Activated gamma-delta T cell treated with anti-CD3 and anti-CD28 coated beads, Interleukin-2, amount 50 U/mL, for 16 hours (primary cell): ENCODE data around the gene PCBP3.
"Not testable (repeated sequence)": the region's sequence is repeated elsewhere in the genome, so short reads cannot be mapped to it uniquely, and the experiment has no call there.

Experiments
- DNase-seq: peaks from one replicate; pipeline ENCODE4 v3.0.0-alpha.2; 2020; ENCODE audit warnings: low read depth

Gene PCBP3

DNA sequence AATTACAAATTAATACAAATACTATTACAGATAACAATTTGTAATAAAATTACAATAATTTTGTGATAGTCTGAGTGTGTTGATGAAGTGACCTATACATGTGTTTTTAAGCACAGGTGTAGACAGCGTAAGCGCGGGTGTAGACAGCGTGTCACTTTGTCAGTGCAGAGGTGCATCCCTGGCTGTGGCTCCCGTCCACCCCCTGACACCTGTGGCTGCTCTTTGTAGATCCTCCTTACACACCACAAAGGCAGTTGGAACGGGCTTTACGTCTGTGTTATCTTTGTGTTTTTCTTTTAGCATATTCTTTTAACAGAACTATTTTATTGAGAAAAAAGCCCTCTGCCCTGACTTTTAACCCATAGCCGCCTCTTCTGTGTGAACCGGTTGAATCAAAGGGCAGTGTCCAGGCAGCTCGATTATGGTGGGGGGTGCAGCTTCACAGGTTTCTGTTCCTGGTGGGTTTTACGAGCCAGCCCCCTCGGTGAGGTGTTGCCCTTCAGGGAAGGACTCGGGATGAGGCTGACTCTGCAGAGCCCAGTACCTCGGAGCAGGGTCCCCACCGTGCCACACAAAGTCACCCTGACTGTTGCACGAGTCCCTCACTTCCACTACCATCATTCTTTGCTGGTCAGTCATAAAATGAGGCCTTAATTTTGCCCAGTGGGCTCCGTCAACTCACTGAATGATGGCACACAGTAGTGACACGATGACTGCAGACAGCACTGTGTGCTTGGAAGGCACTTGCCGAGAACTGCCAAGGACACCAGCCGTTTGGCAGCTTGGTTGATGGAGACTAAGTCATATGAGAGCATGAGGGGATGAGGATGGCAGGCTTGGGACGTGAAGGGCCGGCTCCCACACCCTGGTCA is 251.6 kb downstream of the PCBP3 start:
- DNase-seq: no peak

GRCh38 chr21:45895778-45896370 is 252.3 kb downstream of the PCBP3 start:
- no peak for DNase-seq

DNA sequence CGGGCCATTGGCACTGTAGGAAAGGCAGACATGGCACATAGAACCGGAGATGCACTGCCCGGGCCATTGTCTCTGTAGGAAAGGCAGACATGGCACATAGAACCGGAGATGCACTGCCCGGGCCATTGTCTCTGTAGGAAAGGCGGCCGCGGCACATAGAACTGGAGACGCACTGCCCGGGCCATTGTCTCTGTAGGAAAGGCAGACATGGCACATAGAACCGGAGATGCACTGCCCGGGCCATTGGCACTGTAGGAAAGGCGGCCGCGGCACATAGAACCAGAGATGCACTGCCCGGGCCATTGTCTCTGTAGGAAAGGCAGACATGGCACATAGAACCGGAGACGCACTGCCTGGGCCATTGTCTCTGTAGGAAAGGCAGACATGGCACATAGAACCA is 252.9 kb downstream of the PCBP3 start:
- not testable (repeated sequence) for DNase-seq

DNA sequence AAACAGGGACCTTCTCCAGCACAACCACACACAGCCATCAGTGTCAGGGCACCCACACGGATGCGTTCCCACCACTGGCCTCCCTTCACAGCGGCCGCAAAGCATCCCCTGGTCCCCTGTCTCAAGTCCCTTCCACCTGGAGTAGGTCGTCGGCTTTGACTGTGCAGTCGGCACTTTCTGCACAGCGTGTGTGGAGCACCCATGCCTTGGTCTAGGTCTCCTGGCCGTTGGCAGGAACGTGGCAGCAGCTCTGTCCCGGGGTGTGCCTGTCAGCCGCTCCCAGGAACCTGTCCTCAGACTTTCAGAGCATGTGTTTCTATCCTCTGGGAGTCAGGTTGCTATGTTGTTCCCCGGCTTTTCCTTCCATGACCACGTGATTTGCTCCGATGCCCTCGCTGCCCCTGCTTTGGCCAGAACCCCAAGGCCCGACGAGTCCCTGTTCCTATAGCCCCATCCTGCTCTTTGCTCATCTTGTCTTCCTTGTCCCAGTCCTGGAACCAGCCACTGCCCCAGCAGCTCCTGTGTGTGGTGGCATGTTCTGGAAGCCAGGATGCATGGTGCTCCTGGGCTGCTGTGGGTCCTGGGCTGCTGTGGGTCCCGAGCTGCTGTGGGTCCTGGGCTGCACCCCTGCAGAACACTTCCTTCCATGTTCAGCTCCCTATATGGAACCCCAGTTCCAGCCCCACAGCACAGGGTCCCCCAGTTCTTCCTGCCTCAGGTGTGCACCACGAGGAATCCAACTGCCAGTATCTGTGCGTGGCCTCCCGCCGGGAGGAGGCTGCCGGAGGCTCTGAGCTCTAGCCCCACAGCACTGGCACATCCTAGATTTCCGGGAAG is 253.9 kb downstream of the PCBP3 start:
- DNase-seq: no peak

- no peak for DNase-seq
Observed at GRCh38 chr21:45898028-45898350, 254.5 kb downstream of the PCBP3 start.

GRCh38 chr21:45898781-45899180 is 255.3 kb downstream of the PCBP3 start:
- no peak for DNase-seq

GRCh38 chr21:45899317-45900033 is 255.9 kb downstream of the PCBP3 start:
- no peak for DNase-seq

DNA sequence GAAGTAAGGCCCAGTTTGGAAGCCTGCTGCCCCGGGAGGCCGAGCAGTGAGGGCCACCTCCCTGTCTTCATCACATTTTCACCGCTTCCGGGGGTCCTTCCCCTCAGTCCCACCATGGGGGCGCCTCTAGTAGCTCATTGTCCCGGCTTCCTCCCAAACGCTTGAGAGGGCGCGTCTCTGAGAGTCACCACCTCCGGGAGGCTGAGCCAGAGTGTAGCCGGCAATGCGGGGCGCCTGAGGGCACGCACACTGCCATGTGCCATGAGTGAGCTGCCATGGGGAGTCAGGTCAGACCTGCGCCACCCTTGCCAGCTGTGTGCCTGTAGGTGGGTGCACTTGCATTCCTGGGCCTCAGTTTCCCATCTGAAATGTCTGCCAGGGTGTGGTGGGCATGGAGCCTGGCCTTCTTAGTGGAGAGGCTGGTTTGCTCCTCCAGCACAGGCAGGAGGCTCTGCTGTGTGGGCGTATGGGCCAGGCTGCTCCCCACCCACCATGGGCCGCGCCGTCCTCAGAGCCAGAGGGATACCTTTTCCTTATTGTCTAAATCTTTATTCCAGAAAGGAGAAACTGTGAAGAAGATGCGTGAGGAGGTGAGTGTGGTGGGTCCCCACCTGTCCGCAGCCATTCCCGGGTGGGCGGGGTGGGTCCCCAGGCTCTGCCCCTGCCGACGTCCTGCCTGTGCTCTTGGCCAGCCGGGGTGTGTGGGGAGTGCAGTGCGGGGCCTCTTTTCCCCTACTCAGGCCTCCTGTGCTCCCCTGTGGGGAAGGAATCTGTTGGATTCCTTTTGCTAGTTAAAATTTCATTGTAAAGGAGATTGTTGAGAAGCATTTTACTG is 256.7 kb downstream of the PCBP3 start:
- no peak for DNase-seq

DNA sequence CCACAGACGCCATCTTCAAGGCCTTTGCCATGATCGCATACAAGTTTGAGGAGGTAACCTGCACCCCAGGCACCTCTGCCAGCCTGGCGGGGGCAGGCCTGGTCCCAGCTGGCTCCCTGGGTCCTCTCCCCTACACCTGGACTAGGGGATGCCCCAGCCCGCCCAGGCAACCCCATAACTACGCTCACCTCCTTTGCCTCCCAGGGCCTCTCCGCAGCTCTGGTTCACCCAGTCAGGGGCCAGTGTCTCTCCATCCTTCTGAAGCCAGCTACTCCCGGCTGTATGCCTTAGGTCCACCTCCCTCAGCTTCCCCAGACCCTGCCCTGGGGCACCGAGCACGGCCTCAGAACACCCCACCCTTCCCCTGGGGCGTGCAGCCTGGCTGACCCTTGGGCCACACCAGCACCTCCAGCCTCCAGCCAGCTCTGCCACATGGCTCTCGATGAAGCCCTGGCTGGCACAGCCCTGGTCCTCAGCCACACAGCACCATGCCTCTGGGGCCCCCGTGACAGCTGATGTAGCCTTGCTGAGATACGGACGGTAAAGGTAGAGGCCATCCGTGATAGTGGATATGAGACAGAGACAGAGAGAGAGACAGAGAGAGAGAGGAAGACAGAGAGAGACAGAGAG is 257.7 kb downstream of the PCBP3 start:
- DNase-seq: no peak

- DNase-seq: no peak
Observed at GRCh38 chr21:45902292-45902995, 258.9 kb downstream of the PCBP3 start.

DNA sequence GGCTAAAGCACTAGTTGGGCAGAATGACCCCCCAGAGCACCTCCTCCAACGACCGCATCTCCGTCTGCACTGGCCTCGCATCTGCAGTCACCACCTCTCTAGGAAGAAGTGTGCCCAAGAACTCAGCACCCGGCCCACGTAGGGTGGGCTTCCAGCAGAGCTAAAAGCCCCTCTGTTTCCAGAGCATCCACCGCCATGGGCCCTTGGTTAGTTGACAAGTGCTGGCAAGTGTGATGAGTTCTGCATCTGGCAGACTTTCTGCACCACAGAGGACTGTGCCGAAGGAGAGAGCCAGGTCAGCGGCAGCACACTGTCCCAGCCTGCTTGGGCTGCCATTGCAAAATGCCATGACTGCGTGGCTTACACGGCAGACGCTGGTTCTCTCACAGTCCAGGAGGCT is 261.7 kb downstream of the PCBP3 start:
- no peak for DNase-seq

GRCh38 chr21:45906196-45906805 is 262.8 kb downstream of the PCBP3 start:
- DNase-seq: no peak

DNA sequence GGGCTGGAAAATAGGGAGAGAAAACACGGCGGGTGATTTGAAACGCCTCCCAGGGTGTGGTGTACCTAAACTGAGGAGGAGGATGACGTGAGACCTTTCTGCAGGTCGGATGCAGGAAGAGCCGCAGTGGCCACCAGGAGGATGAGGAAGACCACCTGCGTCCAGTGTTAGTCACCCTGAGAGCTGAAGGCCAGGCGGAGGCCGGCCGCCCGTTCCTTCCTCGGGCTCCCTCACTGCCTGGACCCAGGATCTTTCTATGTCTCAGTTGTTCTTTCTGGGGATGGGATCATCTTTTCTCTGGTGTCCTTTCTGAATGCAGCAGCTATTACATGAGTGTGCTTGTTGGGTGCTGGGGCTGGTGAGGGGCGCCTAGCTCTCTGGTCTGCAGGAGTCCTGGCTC is 263.3 kb downstream of the PCBP3 start:
- DNase-seq: no peak

GRCh38 chr21:45908536-45909237 is 265.2 kb downstream of the PCBP3 start:
- DNase-seq: no peak

- no peak for DNase-seq
Observed at GRCh38 chr21:45909238-45909988, 265.9 kb downstream of the PCBP3 start.

GRCh38 chr21:45910155-45910547 is 266.6 kb downstream of the PCBP3 start:
- no peak for DNase-seq

GRCh38 chr21:45910548-45911221 is 267.2 kb downstream of the PCBP3 start:
- no peak for DNase-seq

DNA sequence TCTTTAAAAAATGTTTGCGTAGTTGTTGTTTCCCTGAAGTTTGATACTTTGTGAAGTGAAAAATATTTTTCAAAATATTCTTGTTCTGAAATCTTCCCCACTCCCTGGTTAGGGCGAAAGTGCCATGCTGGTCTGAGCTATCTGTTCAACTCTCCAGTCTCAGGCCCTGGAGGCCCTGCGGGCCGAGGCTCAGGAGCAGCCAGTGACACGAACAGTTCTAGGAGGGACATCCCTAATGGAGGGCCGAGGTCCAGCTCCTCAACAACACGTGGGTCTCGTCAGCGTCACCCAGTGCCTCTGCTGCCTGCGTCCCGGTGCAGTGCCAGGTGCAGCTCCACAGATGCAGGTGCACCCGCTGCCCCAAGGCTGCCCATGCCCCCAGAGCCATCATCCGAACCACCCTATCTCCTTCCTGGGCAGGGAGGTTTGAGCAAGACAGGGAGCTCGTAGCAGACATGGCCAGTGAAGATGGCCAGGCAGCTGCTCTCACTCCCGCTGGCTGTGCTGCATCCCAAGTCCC is 268.3 kb downstream of the PCBP3 start:
- no peak for DNase-seq
